K562 (cell line): Measurements from ENCODE around the gene RILP. TPM values are rescaled to one million over a fixed set of nuclear protein-coding genes. Genes with fewer than 3 reads are reported as not detected.

Experiments
- EP300 ChIP-seq: IDR thresholded peaks from 2 replicates; pipeline ENCODE4 v1.6.1; 2012; ENCODE audit warnings: low read length, improper control_type of control experiment
- EP400 ChIP-seq: fragments of 450-650 bp; IDR thresholded peaks from 2 replicates; pipeline ENCODE4 v1.6.1; 2017; ENCODE audit warnings: antibody characterized with exemption, mild to moderate bottlenecking, moderate library complexity
- ETV6 ChIP-seq, 3 experiments: fragments of 150-350 bp in 1 of 3; sonication (generic) in 1 of 3; formaldehyde crosslinking in 1 of 3; IDR thresholded peaks; 2 replicates each; pipeline versions ENCODE4 v1.6.1 to v1.8.0; 2014 to 2022; ENCODE audit warnings: borderline replicate concordance in 2 of 3, low read depth in 2 of 3, antibody characterized with exemption in 1 of 3, low read length in 1 of 3, mild to moderate bottlenecking in 1 of 3, missing genetic modification reagents in 1 of 3
- L3MBTL2 ChIP-seq: fragments of 450-650 bp; IDR thresholded peaks from 2 replicates; pipeline ENCODE4 v1.6.1; 2016; ENCODE audit warnings: mild to moderate bottlenecking, moderate library complexity
- NFXL1 ChIP-seq: fragments of 450-650 bp; formaldehyde crosslinking; IDR thresholded peaks from 2 replicates; pipeline ENCODE4 v1.4.0; 2021; ENCODE audit warnings: mild to moderate bottlenecking
- PRDM10 ChIP-seq: fragments of 450-650 bp; IDR thresholded peaks from 2 replicates; pipeline ENCODE4 v1.6.1; 2018; ENCODE audit not compliant: partially characterized antibody
- SAP30 ChIP-seq: fragments of 200-600 bp; sonication (generic); IDR thresholded peaks from 2 replicates; pipeline ENCODE4 v1.6.1; 2012; ENCODE audit warnings: borderline replicate concordance, low read depth, mild to moderate bottlenecking, moderate library complexity, low read length, control low read depth, inconsistent platforms; ENCODE audit not compliant: insufficient read depth, poor library complexity, severe bottlenecking
- SMAD3 ChIP-seq: fragments of 450-650 bp; formaldehyde crosslinking; conservative IDR thresholded peaks from 2 replicates; pipeline ENCODE4 v1.4.0; 2020; ENCODE audit warnings: mild to moderate bottlenecking
- SMC3 ChIP-seq: conservative IDR thresholded peaks from 2 replicates; pipeline ENCODE4 v1.6.1; 2011; ENCODE audit warnings: low read depth, low read length, improper control_type of control experiment; ENCODE audit not compliant: insufficient read depth
- SP1 ChIP-seq: sonication (generic); formaldehyde crosslinking; IDR thresholded peaks from 2 replicates; pipeline ENCODE4 v1.8.1; 2022; ENCODE audit warnings: mild to moderate bottlenecking, missing genetic modification reagents
- SRSF1 ChIP-seq: fragments of 200-400 bp; formaldehyde crosslinking; IDR thresholded peaks from 2 replicates; pipeline ENCODE4 v1.6.1; 2017; ENCODE audit warnings: mild to moderate bottlenecking, low read depth, low read length, moderate library complexity
- TCFL5 ChIP-seq: fragments of 250-450 bp; sonication (Bioruptor Pico); conservative IDR thresholded peaks from 2 replicates; pipeline ENCODE4 v1.6.1; 2021; ENCODE audit warnings: mild to moderate bottlenecking, moderate library complexity, matching md5 sums
- UBTF ChIP-seq, 2 experiments: IDR thresholded peaks; 2 replicates each; pipeline ENCODE4 v1.6.1; 2012; ENCODE audit warnings: improper control_type of control experiment in 2 of 2, low read depth in 2 of 2, low read length in 2 of 2, borderline replicate concordance in 1 of 2
- ZNF592 ChIP-seq: fragments of 450-650 bp; IDR thresholded peaks from 2 replicates; pipeline ENCODE4 v1.6.1; 2017; ENCODE audit warnings: antibody characterized with exemption, mild to moderate bottlenecking
- polyA plus RNA-seq, 8 experiments: library from polyadenylated mRNA; depleted of rRNA in 4 of 8; stranded (reverse) in 5 of 8; unstranded in 3 of 8; fragments of >200 nt; fragmentation: Nextera tagmentation in 2 of 8; fragmentation: Illumina TruSeq in 1 of 8; extraction: Ambion mirVana in 2 of 8; extraction: Trizol in 1 of 8; gene quantifications; 2 replicates each; pipeline versions ENCODE4 v1.2.1 to v1.2.3, GENCODE V29; 2011 to 2014; ENCODE audit warnings: inconsistent platforms in 1 of 8, missing spikeins in 1 of 8
- total RNA-seq, 7 experiments: library from RNA; depleted of rRNA in 6 of 7; stranded (reverse); fragments of >200 nt in 6 of 7; fragmentation: Illumina TruSeq in 2 of 7; extraction: Trizol in 2 of 7; gene quantifications; 2 replicates each; pipeline versions ENCODE4 v1.2.1 to v1.2.3, GENCODE V29; 2011 to 2021; ENCODE audit warnings: low replicate concordance in 1 of 7

RILP gene
- total and polyA plus RNA-seq, 9 of the 15 experiments (the other 6 are each of a cell fraction or from before 2014, with no cell fraction given), result 0.75 to 54.9 (median 27.8) TPM

GRCh38 chr17:1684378-1685189 lies 34.9 kb upstream of the RILP start, which contains the start of gene PRPF8 (continued):
- TF ChIP-seq ETV6 (IDR thresholded peaks at IDR 0.05; ENCODE audit: borderline replicate concordance in 1 of 2, low read depth in 2 of 2, low read length in 1 of 2) (no peak), ETV6 (CRISPR knock-in tag; IDR thresholded peaks at IDR 0.05; ENCODE audit: borderline replicate concordance) (no peak), L3MBTL2 (no peak; the same call in 1 of the 2 replicates), PRDM10 (no peak), SAP30 (peak; percentile 3), SMAD3 (CRISPR knock-in tag) (no peak), EP300 (no peak), NFXL1 (no peak), TCFL5 (CRISPR knock-in tag) (no peak), UBTF (IDR thresholded peaks at IDR 0.05; ENCODE audit: borderline replicate concordance in 1 of 2, low read depth in 2 of 2, low read length in 2 of 2) (no peak), EP400 (peak; percentile 94), SRSF1 (no peak), ZNF592 (no peak), SP1 (CRISPR knock-in tag) (peak; percentile 74), SMC3 (no peak)
